ENCODE data around the gene CCDC171.

DNA sequence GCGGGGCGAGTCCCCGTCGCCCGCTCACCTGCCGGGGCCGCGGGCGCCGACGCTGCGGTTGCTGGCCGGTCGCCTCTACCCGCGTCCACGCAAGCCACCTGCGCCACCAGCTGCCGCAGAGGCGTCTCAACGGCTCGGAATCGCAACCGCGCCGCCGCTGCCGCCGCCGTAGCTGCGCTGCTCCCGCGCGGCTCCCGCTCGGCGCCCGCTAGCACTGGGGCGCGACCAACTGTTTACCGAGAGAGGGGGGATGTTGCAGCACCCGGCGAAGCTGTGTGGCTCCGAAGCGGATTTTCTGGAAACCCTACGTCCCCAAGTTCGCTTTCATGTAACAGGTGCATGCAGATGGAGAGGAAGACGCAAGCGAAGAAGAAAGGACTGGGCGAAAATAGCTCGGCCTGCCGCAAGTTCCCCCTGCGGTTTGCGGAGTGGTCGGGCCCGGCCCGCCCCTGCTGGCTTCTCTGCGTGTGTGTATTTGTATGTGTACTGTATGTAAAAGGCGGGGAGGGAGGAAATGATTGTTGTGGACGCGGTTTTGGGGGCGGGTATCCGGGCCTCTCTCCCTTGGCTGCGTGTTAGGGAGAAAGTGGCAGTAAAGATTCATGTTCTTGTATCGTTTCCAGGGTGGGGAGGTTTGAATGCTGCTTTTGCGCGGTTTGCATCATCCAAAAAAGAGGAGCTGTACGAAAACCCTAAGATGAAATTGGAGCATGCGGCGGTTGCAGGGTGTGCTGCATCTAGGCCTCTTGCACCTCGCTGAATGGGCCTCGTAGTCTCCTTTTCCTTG is 41.9 kb upstream of the CCDC171 start, which contains the start of gene PSIP1:
- TF ChIP-seq, protein P1, sequence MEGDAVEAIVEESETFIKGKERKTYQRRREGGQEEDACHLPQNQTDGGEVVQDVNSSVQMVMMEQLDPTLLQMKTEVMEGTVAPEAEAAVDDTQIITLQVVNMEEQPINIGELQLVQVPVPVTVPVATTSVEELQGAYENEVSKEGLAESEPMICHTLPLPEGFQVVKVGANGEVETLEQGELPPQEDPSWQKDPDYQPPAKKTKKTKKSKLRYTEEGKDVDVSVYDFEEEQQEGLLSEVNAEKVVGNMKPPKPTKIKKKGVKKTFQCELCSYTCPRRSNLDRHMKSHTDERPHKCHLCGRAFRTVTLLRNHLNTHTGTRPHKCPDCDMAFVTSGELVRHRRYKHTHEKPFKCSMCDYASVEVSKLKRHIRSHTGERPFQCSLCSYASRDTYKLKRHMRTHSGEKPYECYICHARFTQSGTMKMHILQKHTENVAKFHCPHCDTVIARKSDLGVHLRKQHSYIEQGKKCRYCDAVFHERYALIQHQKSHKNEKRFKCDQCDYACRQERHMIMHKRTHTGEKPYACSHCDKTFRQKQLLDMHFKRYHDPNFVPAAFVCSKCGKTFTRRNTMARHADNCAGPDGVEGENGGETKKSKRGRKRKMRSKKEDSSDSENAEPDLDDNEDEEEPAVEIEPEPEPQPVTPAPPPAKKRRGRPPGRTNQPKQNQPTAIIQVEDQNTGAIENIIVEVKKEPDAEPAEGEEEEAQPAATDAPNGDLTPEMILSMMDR (IDR thresholded peaks at IDR 0.05) = peak; percentile 24 to 66 (median 37)
- peak; percentile 24 to 67 for TF ChIP-seq POLR2A (IDR thresholded peaks at IDR 0.05)
